Measurements from ENCODE around the gene COX7A2.

Gene COX7A2

GRCh38 chr6:75268121-75268987 is 24.8 kb upstream of the COX7A2 start:
- DNase-seq, result no peak

GRCh38 chr6:75267461-75267860 is 23.9 kb upstream of the COX7A2 start:
- no peak for DNase-seq

- DNase-seq, result peak; percentile 59
Measured at GRCh38 chr6:75266716-75267291, 23.2 kb upstream of the COX7A2 start.

GRCh38 chr6:75263401-75263750 is 19.8 kb upstream of the COX7A2 start:
- DNase-seq, result no peak

GRCh38 chr6:75262716-75263400 is 19.3 kb upstream of the COX7A2 start:
- DNase-seq, result no peak

- no peak for DNase-seq
Measured at GRCh38 chr6:75261299-75261698, 17.7 kb upstream of the COX7A2 start.

GRCh38 chr6:75257343-75258087 is 13.9 kb upstream of the COX7A2 start:
- no peak for DNase-seq

GRCh38 chr6:75250552-75250951 is 7.0 kb upstream of the COX7A2 start:
- no peak for DNase-seq

GRCh38 chr6:75249837-75250236 is 6.2 kb upstream of the COX7A2 start:
- DNase-seq, result no peak

- DNase-seq, result no peak
Measured at GRCh38 chr6:75246386-75246785, 2.8 kb upstream of the COX7A2 start.

- DNase-seq, result no peak
Measured at GRCh38 chr6:75244063-75244584, 523 bp upstream of the COX7A2 start.

GRCh38 chr6:75236630-75237029 is 7.0 kb downstream of the COX7A2 start:
- DNase-seq, result no peak

GRCh38 chr6:75235271-75235670 is 8.3 kb downstream of the COX7A2 start:
- DNase-seq, result no peak

GRCh38 chr6:75234126-75234865 is 9.3 kb downstream of the COX7A2 start:
- no peak for DNase-seq

GRCh38 chr6:75233092-75233615 is 10.4 kb downstream of the COX7A2 start:
- DNase-seq, result no peak

- no peak for DNase-seq
Measured at GRCh38 chr6:75230484-75231325, 12.9 kb downstream of the COX7A2 start.

GRCh38 chr6:75224303-75224926 is 19.2 kb downstream of the COX7A2 start:
- no peak for DNase-seq

- no peak for DNase-seq
Measured at GRCh38 chr6:75223428-75223827, 20.2 kb downstream of the COX7A2 start.

- no peak for DNase-seq
Measured at GRCh38 chr6:75222261-75222660, 21.3 kb downstream of the COX7A2 start.

- no peak for DNase-seq
Measured at GRCh38 chr6:75221116-75221515, 22.5 kb downstream of the COX7A2 start.

GRCh38 chr6:75220357-75220756 is 23.2 kb downstream of the COX7A2 start:
- DNase-seq, result no peak
